ENCODE measurements around the gene UHRF1.

The UHRF1 gene

GRCh38 chr19:4909156-4909896, at the start of gene UHRF1:
TSS of gene UHRF1 (plus strand) at chr19:4909501. CDS start at chr19:4910886, 1,385 bp downstream.
- Histone ChIP-seq H3K27ac (ENCODE audit: low read depth, low read length, poor library complexity, severe bottlenecking) (peak within 1 kb of the TSS; percentile 75), H3K4me1 (ENCODE audit: insufficient read depth, low read length, severe bottlenecking) (peaks cover 35% of the 10 kb centered on the region), H3K79me2 (ENCODE audit: insufficient read depth, low read length) (peaks cover 38% of the 10 kb centered on the region), H3K27me3 (ENCODE audit: insufficient read depth, low read length) (no peaks in the 10 kb centered on the region), H4K20me1 (ENCODE audit: insufficient read depth, low read length) (no peaks in the 10 kb centered on the region), H3F3A (ENCODE audit: insufficient read depth, low read length) (0 out of 2 replicates have a peak, but pooled peaks cover 3% of the 10 kb centered on the region), H3K36me3 (ENCODE audit: insufficient read depth, low read length) (peaks cover 39% of the 10 kb centered on the region), H3K4me3 (ENCODE audit: low read depth, low read length, poor library complexity, severe bottlenecking) (peak within 1 kb of the TSS; percentile 76), H3K9me2 (ENCODE audit: low read depth, low read length) (no peaks in the 10 kb centered on the region), H2AFZ (ENCODE audit: low read length) (no peak within 1 kb of the TSS), H3K4me2 (ENCODE audit: low read length) (peak within 1 kb of the TSS; percentile 90), H3K9me3 (ENCODE audit: low read length) (no peaks in the 10 kb centered on the region), H3K9ac (ENCODE audit: low read length) (peak within 1 kb of the TSS; percentile 84)
- TF ChIP-seq CTCF (IDR thresholded peaks at IDR 0.05; ENCODE audit: low read length) (no peak), EZH2 (IDR thresholded peaks at IDR 0.05; ENCODE audit: borderline replicate concordance, low read length) (no peak)

DNA sequence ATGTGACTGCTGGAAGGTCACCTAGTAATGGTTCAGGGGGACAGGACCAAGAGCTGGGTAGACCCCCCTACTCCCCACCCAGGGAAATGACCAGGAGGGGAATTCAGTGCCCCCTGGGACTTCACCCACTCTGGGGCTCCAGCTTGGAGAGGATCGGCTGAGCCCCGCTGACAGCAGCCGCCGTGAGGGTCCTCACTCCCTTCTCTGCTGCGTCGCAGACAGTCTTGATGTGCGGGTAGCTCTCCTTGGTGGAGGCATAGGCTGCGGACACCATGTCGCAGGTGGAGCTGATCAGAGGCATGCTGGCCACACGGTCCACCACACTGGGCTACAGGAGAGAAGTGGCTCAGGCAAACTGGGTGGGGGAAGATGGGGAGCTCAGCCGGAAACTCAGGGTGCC, 49.6 kb upstream of the UHRF1 start:
- Histone ChIP-seq H3K36me3 (ENCODE audit: insufficient read depth, low read length) (peaks cover 38% of the 10 kb centered on the region; the same call in 1 of the 2 replicates), H3K4me1 (ENCODE audit: insufficient read depth, low read length, severe bottlenecking) (peaks cover 14% of the 10 kb centered on the region), H3K9ac (ENCODE audit: low read length) (no peak overlapping the region), H3F3A (ENCODE audit: insufficient read depth, low read length) (no peaks in the 10 kb centered on the region), H3K4me3 (ENCODE audit: low read depth, low read length, poor library complexity, severe bottlenecking) (no peak overlapping the region), H4K20me1 (ENCODE audit: insufficient read depth, low read length) (no peaks in the 10 kb centered on the region), H3K9me3 (ENCODE audit: low read length) (no peaks in the 10 kb centered on the region), H3K27me3 (ENCODE audit: insufficient read depth, low read length) (no peaks in the 10 kb centered on the region), H3K79me2 (ENCODE audit: insufficient read depth, low read length) (no peaks in the 10 kb centered on the region), H2AFZ (ENCODE audit: low read length) (no peak overlapping the region), H3K9me2 (ENCODE audit: low read depth, low read length) (no peaks in the 10 kb centered on the region), H3K27ac (ENCODE audit: low read depth, low read length, poor library complexity, severe bottlenecking) (no peak overlapping the region), H3K4me2 (ENCODE audit: low read length) (no peak overlapping the region)
- TF ChIP-seq CTCF (IDR thresholded peaks at IDR 0.05; ENCODE audit: low read length), result no peak
- TF ChIP-seq EZH2 (IDR thresholded peaks at IDR 0.05; ENCODE audit: borderline replicate concordance, low read length), result no peak

DNA sequence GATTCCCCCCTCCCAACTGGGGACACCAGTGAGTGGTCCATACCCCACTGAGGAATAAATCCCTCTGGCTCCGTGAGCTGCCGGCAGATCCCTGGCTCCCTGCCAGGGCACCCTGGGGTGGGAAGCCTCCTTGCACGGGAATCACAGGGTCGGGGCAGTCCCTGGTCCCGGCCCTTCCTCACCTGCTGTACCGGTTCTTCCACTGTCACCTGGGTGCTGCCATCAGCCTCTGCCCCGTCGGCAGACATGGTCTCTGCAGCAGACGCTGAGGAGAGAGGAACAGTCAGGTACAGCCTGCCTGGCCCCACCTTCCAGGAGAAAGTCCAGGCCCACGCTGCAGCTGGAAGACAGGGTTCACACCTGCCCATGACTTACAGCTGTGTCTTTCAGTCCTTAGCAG, 48.2 kb upstream of the UHRF1 start:
- H3K4me1 ChIP-seq (ENCODE audit: insufficient read depth, low read length, severe bottlenecking), result peaks cover 21% of the 10 kb centered on the region
- no peaks in the 10 kb centered on the region for H3K79me2 ChIP-seq (ENCODE audit: insufficient read depth, low read length)
- TF ChIP-seq EZH2 (IDR thresholded peaks at IDR 0.05; ENCODE audit: borderline replicate concordance, low read length) (no peak), CTCF (IDR thresholded peaks at IDR 0.05; ENCODE audit: low read length) (no peak)
- H3K27ac ChIP-seq (ENCODE audit: low read depth, low read length, poor library complexity, severe bottlenecking), result no peak overlapping the region
- no peak overlapping the region for H2AFZ ChIP-seq (ENCODE audit: low read length)
- H3F3A ChIP-seq (ENCODE audit: insufficient read depth, low read length), result no peaks in the 10 kb centered on the region
- H3K4me3 ChIP-seq (ENCODE audit: low read depth, low read length, poor library complexity, severe bottlenecking), result no peak overlapping the region
- H3K9me3 ChIP-seq (ENCODE audit: low read length), result no peaks in the 10 kb centered on the region
- no peaks in the 10 kb centered on the region for H3K27me3 ChIP-seq (ENCODE audit: insufficient read depth, low read length)
- H4K20me1 ChIP-seq (ENCODE audit: insufficient read depth, low read length), result no peaks in the 10 kb centered on the region
- peaks cover 28% of the 10 kb centered on the region; the same call in 1 of the 2 replicates for H3K36me3 ChIP-seq (ENCODE audit: insufficient read depth, low read length)
- no peak overlapping the region for H3K4me2 ChIP-seq (ENCODE audit: low read length)
- H3K9ac ChIP-seq (ENCODE audit: low read length), result no peak overlapping the region
- no peaks in the 10 kb centered on the region for H3K9me2 ChIP-seq (ENCODE audit: low read depth, low read length)

Measured in OCI-LY1 (cell line).